Activated T-helper 2 cell treated with anti-CD3 and anti-CD28 coated beads, Interferon-gamma antibody, Interleukin-2, Interleukin-4, amounts not matched to agents 10 μg/mL and 5 μg/mL and 100 μg/mL, durations not matched to agents 14 hours and 24 hours and 36 hours (primary cell): ENCODE results near the gene SLC12A9. TPM values are rescaled to one million over a fixed set of nuclear protein-coding genes. Genes with fewer than 3 reads are reported as not detected.

Experiments used
- DNase-seq: peaks from one replicate; pipeline ENCODE4 v3.0.0; 2021; ENCODE audit warnings: low spot score
- H3K27ac Mint-ChIP-seq: one replicate; pipeline ENCODE4 v1.8.0; 2021; ENCODE audit warnings: mixed read lengths
- H3K27me3 Mint-ChIP-seq: one replicate; pipeline ENCODE4 v1.8.0; 2021; ENCODE audit warnings: low read depth, mixed read lengths
- H3K36me3 Mint-ChIP-seq: one replicate; pipeline ENCODE4 v1.8.0; 2021; ENCODE audit warnings: low read depth, mixed read lengths
- H3K4me1 Mint-ChIP-seq: one replicate; pipeline ENCODE4 v1.8.0; 2021; ENCODE audit warnings: low read depth, mixed read lengths
- H3K4me3 Mint-ChIP-seq: one replicate; pipeline ENCODE4 v1.8.0; 2021; ENCODE audit warnings: low read depth, mild to moderate bottlenecking, moderate library complexity, mixed read lengths
- H3K9me3 Mint-ChIP-seq: one replicate; pipeline ENCODE4 v1.8.0; 2021; ENCODE audit warnings: mixed read lengths
- intact Hi-C: fragments of 100-400 bp; cut with micrococcal nuclease; formaldehyde crosslinking; loops from one replicate; pipeline ENCODE4 v1.15.1; 2023
- total RNA-seq: library from RNA; stranded (reverse); gene quantifications from 2 replicates; pipeline ENCODE4 v1.2.3, GENCODE V29; 2022

Gene SLC12A9
- total RNA-seq, 1 donor from 2014 or later: 31.6 TPM

DNA sequence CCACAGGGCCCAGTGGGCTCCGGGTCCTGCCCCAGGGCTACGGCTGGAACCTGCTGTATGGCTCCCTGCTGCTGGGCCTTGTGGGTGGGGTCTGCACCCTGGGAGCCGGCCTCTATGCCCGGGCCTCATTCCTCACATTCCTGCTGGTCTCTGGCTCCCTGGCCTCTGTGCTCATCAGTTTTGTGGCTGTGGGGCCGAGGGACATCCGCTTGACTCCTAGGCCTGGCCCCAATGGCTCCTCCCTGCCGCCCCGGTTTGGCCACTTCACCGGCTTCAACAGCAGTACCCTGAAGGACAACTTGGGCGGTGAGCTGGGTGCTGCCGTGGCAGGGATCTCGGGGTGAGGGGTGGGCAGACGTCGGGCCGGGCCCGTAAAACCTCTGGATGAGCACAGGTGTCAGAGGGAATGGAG, 4.4 kb downstream of the SLC12A9 start:
- intact Hi-C loops: no loop called here

DNA sequence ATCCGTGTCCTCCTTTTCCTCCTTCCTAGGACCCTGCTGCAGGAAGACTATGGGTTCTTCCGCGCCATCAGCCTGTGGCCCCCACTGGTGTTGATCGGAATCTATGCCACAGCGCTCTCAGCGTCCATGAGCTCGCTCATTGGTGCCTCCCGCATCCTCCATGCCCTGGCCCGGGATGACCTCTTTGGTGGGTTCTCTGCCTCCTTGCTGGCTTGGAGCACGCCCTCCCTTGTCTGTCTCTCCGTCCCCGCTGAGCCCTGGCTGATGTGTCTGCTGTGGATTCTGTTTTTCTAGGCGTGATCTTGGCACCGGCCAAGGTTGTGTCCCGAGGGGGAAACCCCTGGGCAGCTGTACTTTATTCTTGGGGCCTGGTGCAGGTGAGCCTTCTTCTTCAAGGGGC, 7.3 kb downstream of the SLC12A9 start:
- intact Hi-C loops: no loop called here
- H3K27me3 Mint-ChIP-seq: no peaks in the 10 kb centered on the region
- no peak for DNase-seq
- H3K9me3 Mint-ChIP-seq: no peaks in the 10 kb centered on the region
- H3K36me3 Mint-ChIP-seq: peaks cover 45% of the 10 kb centered on the region
- H3K27ac Mint-ChIP-seq: no peak overlapping the region
- H3K4me3 Mint-ChIP-seq: no peak overlapping the region
- no peaks in the 10 kb centered on the region for H3K4me1 Mint-ChIP-seq

More for the DNA sequence above, 4.4 kb downstream of the SLC12A9 start:
- Mint-ChIP-seq H3K36me3 (peaks cover 29% of the 10 kb centered on the region), H3K27me3 (no peaks in the 10 kb centered on the region), H3K4me1 (peaks cover 2% of the 10 kb centered on the region), H3K4me3 (no peak overlapping the region), H3K9me3 (no peaks in the 10 kb centered on the region), H3K27ac (no peak overlapping the region)
- no peak for DNase-seq

DNA sequence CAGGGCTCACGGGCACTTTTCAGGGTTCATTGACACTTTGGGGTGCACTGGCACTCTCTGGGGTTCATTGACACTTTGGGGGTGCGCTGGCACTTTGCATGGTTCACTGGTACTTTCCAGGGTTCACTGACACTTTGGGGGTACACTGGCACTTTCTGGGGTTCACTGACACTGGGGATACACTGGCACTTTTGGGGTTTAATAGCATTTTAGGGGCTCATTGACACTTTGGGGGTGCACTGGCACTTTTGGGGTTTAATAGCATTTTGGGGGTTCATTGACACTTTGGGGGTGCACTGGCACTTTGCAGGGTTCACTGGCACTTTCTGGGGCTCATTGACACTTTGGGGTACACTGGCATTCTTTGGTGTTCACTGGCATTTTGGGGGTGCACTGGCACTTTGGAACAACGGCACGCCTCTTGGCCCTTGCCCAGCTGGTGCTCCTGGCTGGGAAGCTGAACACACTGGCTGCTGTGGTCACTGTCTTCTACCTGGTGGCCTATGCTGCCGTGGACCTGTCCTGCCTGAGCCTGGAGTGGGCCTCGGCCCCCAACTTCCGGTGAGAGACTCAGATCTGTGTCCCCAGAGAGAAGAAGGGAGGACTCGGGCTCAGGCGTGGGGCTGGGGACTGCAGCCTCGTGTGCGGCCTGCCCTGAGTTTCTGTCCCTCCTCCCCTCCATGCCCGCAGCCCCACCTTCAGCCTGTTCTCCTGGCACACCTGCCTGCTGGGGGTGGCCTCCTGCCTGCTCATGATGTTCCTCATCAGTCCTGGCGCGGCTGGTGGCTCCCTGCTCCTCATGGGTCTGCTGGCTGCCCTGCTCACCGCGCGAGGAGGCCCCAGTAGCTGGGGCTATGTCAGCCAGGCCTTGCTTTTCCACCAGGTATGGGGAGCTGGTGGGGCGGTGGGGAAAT, 8.4 kb downstream of the SLC12A9 start:
- H3K36me3 Mint-ChIP-seq: peaks cover 40% of the 10 kb centered on the region
- H3K9me3 Mint-ChIP-seq: no peaks in the 10 kb centered on the region
- H3K27me3 Mint-ChIP-seq: no peaks in the 10 kb centered on the region
- H3K4me1 Mint-ChIP-seq: no peaks in the 10 kb centered on the region
- intact Hi-C loops: no loop called here
- no peak overlapping the region for H3K27ac Mint-ChIP-seq
- no peak overlapping the region for H3K4me3 Mint-ChIP-seq
- DNase-seq: no peak

DNA sequence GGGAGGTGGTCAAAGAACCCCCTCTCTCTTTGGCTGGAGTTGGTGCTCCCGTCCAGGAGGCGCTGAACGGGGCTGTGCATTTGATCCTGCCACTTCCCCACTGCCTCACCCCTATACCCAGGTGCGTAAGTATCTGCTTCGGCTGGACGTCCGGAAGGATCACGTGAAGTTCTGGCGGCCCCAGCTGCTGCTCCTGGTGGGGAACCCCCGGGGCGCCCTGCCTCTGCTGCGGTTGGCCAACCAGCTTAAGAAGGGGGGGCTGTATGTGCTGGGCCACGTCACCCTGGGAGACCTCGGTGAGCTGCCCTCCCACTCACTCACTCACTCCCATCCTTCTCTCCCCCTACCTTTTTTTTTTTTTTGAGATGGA, 9.1 kb downstream of the SLC12A9 start:
- Mint-ChIP-seq H3K36me3 (peaks cover 39% of the 10 kb centered on the region), H3K27ac (no peak overlapping the region), H3K27me3 (no peaks in the 10 kb centered on the region), H3K4me1 (no peaks in the 10 kb centered on the region), H3K4me3 (no peak overlapping the region), H3K9me3 (no peaks in the 10 kb centered on the region)
- no peak for DNase-seq
- intact Hi-C loops: no loop called here

DNA sequence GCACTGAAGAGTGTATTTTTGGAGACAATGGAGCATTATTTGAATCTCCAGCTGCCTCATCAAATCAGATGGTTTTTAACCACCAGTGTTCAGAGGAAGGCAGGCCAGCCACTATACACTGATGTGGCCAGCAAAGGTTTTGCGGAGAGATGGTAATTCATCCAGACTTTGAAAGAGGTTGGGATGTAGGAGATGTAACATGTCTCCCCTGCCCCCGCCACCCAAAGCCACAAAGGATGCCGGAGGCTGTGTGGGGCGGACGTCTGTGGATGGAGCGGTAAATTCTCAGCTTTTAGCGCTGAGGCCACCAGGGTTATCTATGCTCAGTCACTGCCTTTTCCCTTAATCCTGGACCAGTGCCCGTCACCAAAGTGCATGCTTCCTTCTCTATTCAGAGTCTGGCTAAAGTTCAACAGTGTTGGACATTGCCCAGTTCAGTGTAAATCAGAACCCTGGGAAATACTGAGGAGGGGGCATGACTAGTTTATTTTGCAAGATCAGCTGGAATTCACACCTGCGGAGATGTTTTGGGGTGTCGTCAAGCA, 11.0 kb downstream of the SLC12A9 start:
- Mint-ChIP-seq H3K36me3 (peaks cover 43% of the 10 kb centered on the region), H3K4me3 (no peak overlapping the region), H3K9me3 (no peaks in the 10 kb centered on the region), H3K4me1 (peaks cover 8% of the 10 kb centered on the region), H3K27me3 (no peaks in the 10 kb centered on the region), H3K27ac (no peak overlapping the region)
- intact Hi-C loops: no loop called here
- DNase-seq: no peak

DNA sequence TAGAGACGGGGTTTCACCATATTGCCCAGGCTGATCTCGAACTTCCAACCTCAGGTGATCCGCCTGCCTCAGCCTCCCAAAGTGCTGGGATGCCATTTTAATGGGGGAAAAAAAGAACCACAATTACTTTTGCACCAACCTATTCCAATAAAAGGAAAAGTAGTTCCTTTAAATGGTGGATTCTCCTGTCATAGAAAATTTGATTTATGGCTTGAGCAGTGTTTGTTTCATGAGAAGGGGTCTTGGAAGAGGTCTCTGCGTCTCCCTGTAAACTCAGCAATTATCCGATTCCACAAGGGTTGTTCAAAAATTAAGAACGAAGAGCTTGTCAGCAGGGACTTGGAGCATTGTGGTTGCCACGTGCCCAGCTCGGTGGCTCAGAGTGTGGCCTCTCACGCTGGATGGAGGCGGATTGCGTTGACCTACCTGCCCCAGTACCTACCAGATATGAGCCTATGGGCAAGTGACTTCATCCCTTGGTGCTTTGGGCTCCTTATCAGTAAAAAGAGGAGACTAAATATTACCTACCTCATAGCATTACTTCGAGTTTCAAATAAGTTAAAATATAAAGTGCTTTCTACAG, 11.8 kb downstream of the SLC12A9 start:
- intact Hi-C loops: no loop called here
- H3K27ac Mint-ChIP-seq: no peak overlapping the region

DNA sequence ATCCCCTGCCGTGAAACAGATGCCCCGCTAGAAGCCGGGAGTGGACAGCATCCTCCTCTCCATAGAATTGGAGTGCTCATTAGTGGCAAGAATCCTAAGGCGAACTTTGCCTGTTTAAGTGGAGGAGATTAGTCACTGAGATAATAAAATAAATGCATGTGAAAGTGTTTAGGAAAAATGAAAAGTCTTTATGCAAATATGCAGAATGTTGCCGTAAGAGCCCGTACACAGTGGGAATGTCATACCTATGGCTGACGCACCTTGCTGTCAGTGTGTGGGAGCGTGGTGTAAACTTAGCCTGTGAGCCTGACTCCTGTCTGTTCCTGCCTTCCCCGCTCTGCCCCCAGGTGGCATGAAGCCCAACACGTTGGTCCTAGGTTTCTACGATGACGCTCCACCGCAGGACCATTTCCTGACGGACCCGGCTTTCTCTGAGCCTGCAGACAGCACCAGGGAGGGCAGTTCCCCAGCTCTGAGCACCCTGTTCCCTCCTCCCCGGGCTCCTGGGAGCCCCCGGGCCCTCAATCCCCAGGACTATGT, 12.9 kb downstream of the SLC12A9 start:
- peaks cover 34% of the 10 kb centered on the region for H3K36me3 Mint-ChIP-seq
- intact Hi-C loops: no loop called here
- H3K27ac Mint-ChIP-seq: no peak overlapping the region
- H3K4me3 Mint-ChIP-seq: peak overlapping the region; percentile 4
- no peaks in the 10 kb centered on the region for H3K27me3 Mint-ChIP-seq
- no peaks in the 10 kb centered on the region for H3K9me3 Mint-ChIP-seq
- DNase-seq: no peak
- H3K4me1 Mint-ChIP-seq: peaks cover 8% of the 10 kb centered on the region

More for the DNA sequence above, 11.8 kb downstream of the SLC12A9 start:
- H3K36me3 Mint-ChIP-seq: peaks cover 43% of the 10 kb centered on the region
- H3K27me3 Mint-ChIP-seq: no peaks in the 10 kb centered on the region
- DNase-seq: no peak
- H3K4me3 Mint-ChIP-seq: no peak overlapping the region
- H3K4me1 Mint-ChIP-seq: peaks cover 8% of the 10 kb centered on the region
- no peaks in the 10 kb centered on the region for H3K9me3 Mint-ChIP-seq

DNA sequence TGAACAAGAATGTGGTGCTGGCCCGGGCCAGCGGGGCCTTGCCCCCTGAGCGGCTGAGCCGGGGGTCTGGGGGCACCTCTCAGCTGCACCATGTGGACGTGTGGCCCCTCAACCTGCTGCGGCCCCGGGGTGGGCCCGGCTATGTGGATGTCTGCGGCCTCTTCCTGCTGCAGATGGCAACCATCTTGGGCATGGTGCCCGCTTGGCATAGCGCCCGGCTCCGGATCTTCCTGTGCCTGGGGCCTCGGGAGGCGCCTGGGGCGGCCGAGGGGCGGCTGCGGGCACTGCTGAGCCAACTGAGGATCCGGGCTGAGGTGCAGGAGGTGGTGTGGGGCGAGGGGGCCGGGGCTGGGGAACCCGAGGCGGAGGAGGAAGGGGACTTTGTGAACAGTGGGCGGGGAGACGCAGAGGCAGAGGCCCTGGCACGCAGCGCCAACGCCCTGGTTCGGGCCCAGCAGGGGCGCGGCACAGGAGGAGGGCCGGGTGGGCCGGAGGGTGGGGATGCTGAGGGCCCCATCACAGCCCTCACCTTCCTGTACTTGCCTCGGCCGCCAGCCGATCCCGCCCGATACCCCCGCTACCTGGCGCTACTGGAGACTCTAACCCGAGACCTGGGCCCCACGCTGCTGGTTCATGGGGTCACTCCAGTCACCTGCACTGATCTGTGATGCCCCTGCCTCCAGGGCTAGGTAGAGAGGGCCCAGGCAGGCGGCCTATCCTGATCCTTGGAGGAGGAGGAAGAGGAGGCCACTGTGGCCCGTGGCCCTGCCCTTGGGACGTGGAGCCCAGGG, 13.6 kb downstream of the SLC12A9 start:
- Mint-ChIP-seq H3K27ac (peak overlapping the region; percentile 93), H3K27me3 (no peaks in the 10 kb centered on the region), H3K36me3 (peaks cover 33% of the 10 kb centered on the region), H3K9me3 (no peaks in the 10 kb centered on the region), H3K4me1 (peaks cover 8% of the 10 kb centered on the region), H3K4me3 (peak overlapping the region; percentile 94)
- intact Hi-C loops: no loop called here
- DNase-seq: no peak

DNA sequence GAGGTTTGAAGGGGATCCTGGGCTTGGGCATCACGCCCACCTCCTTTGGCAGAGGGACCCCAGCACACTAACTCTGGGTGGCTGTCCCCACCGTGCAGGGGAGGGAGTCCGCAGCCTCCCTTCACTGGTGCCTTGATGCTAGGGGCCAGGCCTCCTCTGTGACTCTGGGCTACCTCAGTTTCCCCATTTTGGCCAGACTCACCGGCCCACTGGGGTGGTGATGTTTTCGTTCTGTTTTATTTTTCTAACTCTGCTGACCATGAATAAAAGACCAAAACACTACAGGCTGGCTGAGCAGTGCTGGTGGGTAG, 14.2 kb downstream of the SLC12A9 start:
- Mint-ChIP-seq H3K36me3 (peaks cover 38% of the 10 kb centered on the region), H3K4me3 (peak overlapping the region; percentile 94), H3K9me3 (no peaks in the 10 kb centered on the region), H3K4me1 (peaks cover 8% of the 10 kb centered on the region), H3K27ac (peak overlapping the region; percentile 93), H3K27me3 (no peaks in the 10 kb centered on the region)
- intact Hi-C loops: no loop called here
- DNase-seq: no peak

DNA sequence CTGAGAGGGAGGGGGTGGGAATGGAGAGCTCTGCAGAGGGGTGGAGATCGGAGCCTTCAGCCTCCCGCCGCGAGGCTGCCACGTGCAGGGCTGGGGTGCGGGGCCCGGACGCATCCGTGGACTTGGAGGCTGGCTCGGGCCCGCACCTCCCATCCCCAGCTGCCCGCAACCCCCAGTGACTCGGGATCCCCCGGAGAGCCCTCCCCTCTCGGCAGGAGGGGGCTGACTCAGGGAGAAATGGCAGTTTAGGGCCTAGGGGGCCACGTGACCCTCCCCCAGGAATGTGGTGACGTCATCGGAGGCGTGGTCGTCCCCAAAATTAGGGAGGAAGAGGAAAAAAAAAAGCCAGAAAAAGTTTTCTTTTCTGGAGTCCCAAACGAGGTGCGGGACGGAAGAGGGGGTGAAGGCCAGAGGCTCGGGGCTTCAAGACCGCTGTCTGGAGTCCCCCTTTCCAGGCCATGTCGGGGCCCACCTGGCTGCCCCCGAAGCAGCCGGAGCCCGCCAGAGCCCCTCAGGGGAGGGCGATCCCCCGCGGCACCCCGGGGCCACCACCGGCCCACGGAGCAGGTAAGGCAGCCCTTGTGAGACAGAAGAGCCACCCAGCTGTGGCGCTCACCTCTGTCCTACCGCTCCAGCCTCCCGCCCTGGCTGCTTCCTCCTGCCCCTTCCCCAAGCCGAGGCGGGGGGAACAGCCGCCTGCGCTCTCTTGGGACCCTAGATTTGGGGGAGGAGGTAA, 14.7 kb downstream of the SLC12A9 start, which contains the start of gene TRIP6:
TRIP6 (plus strand) TSS at position 348 of the 736 bp plus-strand sequence; CDS start at position 459, 111 bp downstream.
- peak within 1 kb of the TSS; percentile 93 for H3K27ac Mint-ChIP-seq
- peaks cover 8% of the 10 kb centered on the region for H3K4me1 Mint-ChIP-seq
- H3K9me3 Mint-ChIP-seq: no peaks in the 10 kb centered on the region
- no peaks in the 10 kb centered on the region for H3K27me3 Mint-ChIP-seq
- peaks cover 36% of the 10 kb centered on the region for H3K36me3 Mint-ChIP-seq
- intact Hi-C loops: no loop called here
- H3K4me3 Mint-ChIP-seq: peak within 1 kb of the TSS; percentile 94
- peak; percentile 46 for DNase-seq

DNA sequence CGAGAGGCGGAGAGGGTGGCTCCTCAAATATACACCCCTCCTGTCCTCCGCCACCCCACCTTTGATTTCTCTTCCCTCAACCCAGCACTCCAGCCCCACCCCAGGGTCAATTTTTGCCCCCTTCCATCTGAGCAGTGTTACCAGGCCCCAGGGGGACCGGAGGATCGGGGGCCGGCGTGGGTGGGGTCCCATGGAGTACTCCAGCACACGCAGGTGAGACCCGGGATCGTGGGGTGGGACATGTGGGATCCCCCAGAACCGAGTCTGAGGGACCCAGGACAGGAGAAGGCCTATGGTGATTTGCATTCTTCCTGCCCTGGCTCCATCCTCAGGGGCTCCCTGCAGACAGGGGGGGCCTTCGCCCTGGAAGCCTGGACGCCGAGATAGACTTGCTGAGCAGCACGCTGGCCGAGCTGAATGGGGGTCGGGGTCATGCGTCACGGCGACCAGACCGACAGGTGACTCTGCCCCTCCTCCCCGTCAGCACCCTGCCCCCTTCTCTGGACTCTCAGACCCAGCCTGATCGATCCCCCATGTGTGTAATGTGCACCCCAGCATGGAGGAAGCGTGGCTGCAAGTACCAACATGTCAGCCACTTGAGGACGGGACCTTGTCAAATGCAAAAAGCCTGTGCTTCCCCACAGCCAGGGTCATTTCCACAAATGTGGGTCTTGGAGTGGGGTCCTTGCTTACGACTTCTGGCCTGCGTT, 15.4 kb downstream of the SLC12A9 start:
- intact Hi-C loops: no loop called here
- peaks cover 34% of the 10 kb centered on the region for H3K36me3 Mint-ChIP-seq

More for the DNA sequence above, 15.4 kb downstream of the SLC12A9 start:
- H3K4me3 Mint-ChIP-seq: peak overlapping the region; percentile 94
- H3K27ac Mint-ChIP-seq: peak overlapping the region; percentile 93
- no peak for DNase-seq
- no peaks in the 10 kb centered on the region for H3K27me3 Mint-ChIP-seq
- H3K4me1 Mint-ChIP-seq: peaks cover 8% of the 10 kb centered on the region
- H3K9me3 Mint-ChIP-seq: no peaks in the 10 kb centered on the region
